NCI-H1930 (cell line): ENCODE data around the gene GTF2IRD2.
A peak's percentile ranks its signal among the peaks of the same experiment; 100 is the strongest.
"Not testable (repeated sequence)": the region's sequence is repeated elsewhere in the genome, so short reads cannot be mapped to it uniquely, and the experiment has no call there.

Source experiments
- DNase-seq, 2 experiments: peaks; one replicate each; lab custom pipeline; 2025; lab: John Stamatoyannopoulos, UW

GTF2IRD2 gene

DNA sequence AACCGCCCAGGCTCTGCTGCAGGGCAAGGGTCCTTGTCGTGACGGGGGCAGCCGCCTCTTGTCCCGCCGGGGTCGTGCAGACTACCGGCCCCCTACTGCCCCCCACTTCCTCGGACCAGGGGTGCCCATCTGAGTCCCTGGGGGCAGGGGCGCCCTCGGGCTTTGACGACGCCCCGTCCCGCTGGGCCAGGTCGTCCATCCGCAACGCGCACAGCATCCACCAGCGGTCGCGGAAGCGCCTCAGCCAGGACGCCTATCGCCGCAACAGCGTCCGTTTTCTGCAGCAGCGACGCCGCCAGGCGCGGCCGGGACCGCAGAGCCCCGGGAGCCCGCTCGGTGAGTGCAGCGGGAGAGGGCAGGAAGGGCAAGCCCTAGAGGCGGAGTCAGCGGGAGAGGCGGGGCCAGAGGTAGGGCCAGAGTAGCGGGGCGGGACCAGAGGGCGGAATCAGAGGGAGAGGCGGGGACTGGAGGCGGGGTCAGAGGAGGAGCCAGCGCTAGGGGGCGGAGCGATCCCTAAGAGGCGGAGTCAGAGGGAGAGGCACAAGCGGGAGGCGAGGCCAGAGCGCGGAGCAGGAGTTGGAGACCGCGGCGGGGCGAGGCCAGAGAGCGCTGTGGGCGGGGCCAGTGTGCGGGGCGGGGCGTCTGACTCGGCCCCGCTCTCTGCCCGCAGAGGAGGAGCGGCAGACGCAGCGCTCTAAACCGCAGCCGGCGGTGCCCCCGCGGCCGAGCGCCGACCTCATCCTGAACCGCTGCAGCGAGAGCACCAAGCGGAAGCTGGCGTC is 62.8 kb downstream of the GTF2IRD2 start:
- DNase-seq, result peak; percentile 75 to 89

DNA sequence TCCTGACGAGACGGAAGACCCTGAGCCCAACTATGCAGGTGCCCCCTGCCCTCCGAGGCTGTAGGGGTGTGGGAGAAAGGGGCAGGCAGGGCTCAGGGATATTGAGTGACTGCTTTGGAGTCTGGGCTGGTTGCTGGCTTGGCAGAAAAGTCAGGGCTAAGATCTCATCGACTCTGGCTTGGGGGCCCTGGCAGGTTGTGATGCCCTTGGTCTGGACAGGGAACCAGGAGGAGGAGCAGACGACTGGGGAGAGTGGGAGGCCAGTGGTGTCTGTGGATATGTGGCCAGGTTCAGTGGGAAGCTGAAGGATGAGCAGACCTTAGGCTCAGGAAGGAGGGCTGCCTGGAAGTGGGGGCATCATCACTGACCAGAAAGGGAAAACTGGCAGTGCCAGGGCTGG is 67.8 kb downstream of the GTF2IRD2 start:
- not testable (repeated sequence) for DNase-seq

DNA sequence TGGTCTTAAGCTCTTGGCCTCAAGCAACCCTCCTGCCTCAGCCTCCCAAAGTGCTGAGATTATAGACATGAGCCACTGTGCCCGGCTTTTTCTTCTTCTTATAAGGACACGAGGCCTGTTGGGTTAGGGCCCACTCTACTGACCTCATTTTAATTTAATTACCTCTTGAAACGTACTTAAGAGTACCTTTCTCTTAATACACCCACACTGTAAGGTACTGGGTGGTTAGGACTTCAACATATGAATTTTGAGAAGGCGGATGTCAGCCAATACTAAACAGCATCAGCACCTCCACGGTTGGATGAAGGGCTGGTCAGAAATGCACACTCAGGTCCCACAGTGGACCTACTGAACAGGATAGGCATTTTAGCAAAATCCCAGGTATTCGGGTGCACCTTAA is 69.7 kb downstream of the GTF2IRD2 start:
- DNase-seq, result not testable (repeated sequence)

- DNase-seq, result not testable (repeated sequence)
Observed at GRCh38 chr7:74779053-74779452, 72.4 kb downstream of the GTF2IRD2 start.

DNA sequence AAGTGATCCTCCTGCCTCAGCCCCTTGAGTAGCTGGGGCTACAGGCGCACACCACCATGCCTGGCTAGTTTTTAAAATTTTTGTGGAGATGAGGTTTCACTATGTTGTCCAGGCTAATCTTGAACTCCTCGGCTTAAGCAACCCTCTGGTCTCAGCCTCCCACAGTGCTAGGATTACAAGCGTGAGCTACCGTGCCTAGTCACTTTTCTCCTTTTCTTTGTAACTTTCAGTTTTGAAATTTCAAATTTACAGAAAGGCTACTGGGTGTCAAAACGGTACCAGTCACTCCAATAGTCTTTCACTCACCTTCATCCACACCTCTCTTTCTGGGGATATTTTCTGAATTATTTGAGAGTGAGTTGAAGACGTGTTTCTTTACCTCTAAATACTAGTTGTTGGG is 76.3 kb downstream of the GTF2IRD2 start:
- not testable (repeated sequence) for DNase-seq

- not testable (repeated sequence) for DNase-seq
Observed at GRCh38 chr7:74773760-74774750, 77.3 kb downstream of the GTF2IRD2 start, which contains the start of gene NCF1. Gene NCF1 (plus strand): TSS chr7:74774011. CDS start chr7:74774032, 21 bp downstream.

- not testable (repeated sequence) for DNase-seq
Observed at GRCh38 chr7:74772093-74772492, 79.3 kb downstream of the GTF2IRD2 start.

GRCh38 chr7:74770062-74770461 is 81.3 kb downstream of the GTF2IRD2 start:
- DNase-seq, result not testable (repeated sequence)

DNA sequence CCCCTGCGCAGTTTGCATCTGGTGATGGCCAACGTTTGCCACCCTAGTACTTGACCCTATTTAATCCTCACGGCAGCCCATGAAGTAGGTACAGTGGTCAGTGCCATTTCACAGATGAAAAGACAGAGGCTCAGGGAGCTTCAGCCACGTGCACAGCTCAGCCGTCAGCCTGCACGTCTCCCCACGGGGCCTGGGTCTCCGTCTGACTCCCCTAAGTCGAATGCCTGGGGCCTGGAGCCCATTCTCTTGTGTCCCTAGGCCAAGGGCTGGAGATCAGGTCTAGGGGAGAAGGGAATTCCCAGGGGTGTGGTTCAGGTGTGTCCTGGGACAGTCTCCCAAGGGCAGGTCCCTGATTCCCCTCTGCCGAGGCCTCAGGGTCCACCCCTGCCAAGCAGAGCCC is 84.4 kb downstream of the GTF2IRD2 start:
- DNase-seq, result not testable (repeated sequence)

GRCh38 chr7:74766509-74766908 is 84.9 kb downstream of the GTF2IRD2 start:
- not testable (repeated sequence) for DNase-seq

GRCh38 chr7:74765205-74765918 is 86.0 kb downstream of the GTF2IRD2 start:
- DNase-seq, result not testable (repeated sequence)

DNA sequence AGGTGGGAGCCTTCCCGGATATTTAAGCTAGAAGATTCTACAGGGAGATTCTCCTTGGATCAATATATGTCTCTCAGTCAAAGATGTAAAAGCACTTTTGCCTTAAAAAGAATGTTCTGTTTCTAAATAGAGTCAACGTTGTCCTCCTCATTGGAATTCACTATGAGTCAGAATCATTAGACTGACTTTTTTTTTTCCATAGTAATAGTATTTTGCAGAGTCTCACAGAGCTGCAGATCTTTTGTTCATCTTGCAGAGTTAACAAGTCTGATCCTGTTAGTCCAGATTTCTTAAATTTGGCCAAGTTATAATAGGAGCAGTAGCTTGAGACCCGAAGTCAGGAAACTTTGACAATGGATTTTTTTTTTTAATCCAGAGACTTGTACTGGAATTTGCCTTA is 92.4 kb downstream of the GTF2IRD2 start:
- DNase-seq, result not testable (repeated sequence)

DNA sequence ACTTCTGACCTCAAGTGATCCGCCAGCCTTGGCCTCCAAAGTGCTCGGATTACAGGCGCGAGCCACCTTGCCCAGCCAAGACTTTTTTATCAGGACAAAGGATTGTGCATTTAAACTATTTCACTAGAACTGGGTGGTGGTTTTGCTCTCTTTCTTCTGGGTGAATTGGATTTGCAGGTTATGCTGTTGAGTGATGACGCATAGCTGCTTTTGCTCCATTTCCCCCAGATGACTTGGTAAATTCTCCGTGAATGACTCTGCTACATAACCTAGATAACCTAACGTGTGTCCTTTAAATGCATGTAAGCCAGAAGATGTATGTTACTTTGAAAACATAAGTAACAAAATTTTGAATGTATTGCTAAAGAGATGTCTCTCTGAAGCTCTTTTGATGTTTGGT is 93.1 kb downstream of the GTF2IRD2 start:
- DNase-seq, result not testable (repeated sequence)

DNA sequence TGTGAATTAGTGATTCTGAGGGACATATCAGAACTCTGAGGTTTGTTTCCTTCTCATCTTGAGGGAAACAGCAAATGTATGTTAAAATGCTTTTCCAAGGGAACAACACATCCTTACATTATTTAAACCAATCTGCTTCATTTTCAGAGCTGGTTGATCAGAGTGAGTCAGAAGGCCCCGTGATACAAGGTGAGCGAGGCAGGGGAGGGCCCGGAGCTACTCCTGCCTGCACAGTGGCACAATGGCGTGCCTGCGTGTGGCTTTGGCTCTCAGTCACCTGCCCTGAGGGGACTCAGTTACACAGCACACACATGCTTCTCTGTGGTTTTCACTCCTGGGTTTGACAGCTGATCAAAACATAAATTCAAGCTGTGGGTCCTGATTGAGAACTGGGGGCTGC is 94.7 kb downstream of the GTF2IRD2 start:
- DNase-seq, result not testable (repeated sequence)

- not testable (repeated sequence) for DNase-seq
Observed at GRCh38 chr7:74753921-74754482, 97.4 kb downstream of the GTF2IRD2 start.
